ENCODE results near the gene TRPM3. TPM values are rescaled to one million over a fixed set of nuclear protein-coding genes. Genes with fewer than 3 reads are reported as not detected.
"Not testable (repeated sequence)": the region's sequence is repeated elsewhere in the genome, so short reads cannot be mapped to it uniquely, and the experiment has no call there.

The TRPM3 gene
- total and polyA plus RNA-seq, 2 of the 13 experiments (the other 11 are each of a cell fraction or from before 2014, with no cell fraction given): not detected

DNA sequence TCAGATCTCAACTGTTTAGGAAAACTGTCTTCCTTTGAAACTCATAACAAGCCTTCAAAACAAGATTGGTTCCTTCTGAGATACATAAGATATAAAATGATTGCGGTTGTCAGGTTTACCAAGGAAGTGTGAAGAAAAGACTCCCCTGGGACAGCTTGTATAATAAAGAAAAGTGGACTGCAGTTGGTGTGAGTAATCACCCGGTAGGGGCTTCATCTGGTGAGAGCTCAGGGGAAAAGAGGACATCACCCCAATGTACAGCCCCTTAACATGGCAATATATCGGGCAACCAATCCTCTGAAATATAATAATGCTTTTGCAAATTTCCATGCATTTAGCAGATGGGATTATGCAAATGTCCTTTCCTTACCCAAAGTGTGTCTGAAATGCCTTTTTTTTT is 490.4 kb downstream of the TRPM3 start (continued):
- TF ChIP-seq, protein P1, sequence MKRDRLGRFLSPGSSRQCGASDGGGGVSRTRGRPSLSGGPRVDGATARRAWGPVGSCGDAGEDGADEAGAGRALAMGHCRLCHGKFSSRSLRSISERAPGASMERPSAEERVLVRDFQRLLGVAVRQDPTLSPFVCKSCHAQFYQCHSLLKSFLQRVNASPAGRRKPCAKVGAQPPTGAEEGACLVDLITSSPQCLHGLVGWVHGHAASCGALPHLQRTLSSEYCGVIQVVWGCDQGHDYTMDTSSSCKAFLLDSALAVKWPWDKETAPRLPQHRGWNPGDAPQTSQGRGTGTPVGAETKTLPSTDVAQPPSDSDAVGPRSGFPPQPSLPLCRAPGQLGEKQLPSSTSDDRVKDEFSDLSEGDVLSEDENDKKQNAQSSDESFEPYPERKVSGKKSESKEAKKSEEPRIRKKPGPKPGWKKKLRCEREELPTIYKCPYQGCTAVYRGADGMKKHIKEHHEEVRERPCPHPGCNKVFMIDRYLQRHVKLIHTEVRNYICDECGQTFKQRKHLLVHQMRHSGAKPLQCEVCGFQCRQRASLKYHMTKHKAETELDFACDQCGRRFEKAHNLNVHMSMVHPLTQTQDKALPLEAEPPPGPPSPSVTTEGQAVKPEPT (CRISPR knock-in tag; IDR thresholded peaks at IDR 0.05; ENCODE audit: low read depth): no peak
- TF ChIP-seq ZNF136 (CRISPR knock-in tag; IDR thresholded peaks at IDR 0.05; ENCODE audit: low read depth): no peak
- no peak for TF ChIP-seq ZNF737 (CRISPR knock-in tag; IDR thresholded peaks at IDR 0.05; ENCODE audit: borderline replicate concordance)
- no peak for TF ChIP-seq REXO4 (CRISPR knock-in tag; IDR thresholded peaks at IDR 0.05; ENCODE audit: borderline replicate concordance)

DNA sequence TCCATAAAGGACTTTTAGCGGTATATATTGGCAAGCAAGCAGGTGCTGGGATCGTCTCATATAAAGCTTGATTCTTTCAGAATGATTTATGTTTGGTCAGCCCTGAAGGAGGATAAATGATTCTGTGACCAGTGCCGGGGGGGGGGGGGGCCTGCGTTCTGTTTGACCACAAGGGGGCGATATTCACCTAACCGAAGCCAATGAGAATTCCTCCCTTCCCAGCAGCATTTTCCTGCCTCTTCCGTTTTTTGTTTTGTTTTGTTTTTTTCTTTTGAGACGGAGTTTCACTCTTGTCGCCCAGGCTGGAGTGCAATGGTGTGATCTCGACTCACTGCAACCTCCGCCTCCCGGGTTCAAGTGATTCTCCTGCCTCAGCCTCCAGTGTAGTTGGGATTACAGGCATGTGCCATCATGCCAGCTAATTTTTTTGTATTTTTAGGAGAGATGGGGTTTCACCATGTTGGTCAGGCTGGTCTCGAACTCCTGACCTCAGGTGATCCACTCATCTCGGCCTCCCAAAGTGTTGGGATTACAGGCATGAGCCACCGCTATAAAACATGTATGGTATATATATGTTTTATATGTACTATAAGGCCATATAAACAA is 492.2 kb downstream of the TRPM3 start:
- CTCF ChIA-PET (ENCODE audit: low intra/inter-chr PET ratio, low total read pairs); H3K4me2 ChIP-seq (ENCODE audit: low read depth, low read length); H3K79me2 ChIP-seq (ENCODE audit: insufficient read depth, low read length); H3K4me1 ChIP-seq (ENCODE audit: insufficient read depth, low read length); H3K27ac ChIP-seq (ENCODE audit: extremely low read length, insufficient read depth, low read length); in situ Hi-C loops (cut with HindIII; ENCODE audit: extremely low pct_ligation_motif_present, low pct_unique_long_range_greater_than_20kb); H2AFZ ChIP-seq (ENCODE audit: low read length); POLR2A ChIA-PET; H3K27me3 ChIP-seq (ENCODE audit: control insufficient read depth in 1 of 2, insufficient read depth in 2 of 2, low read length in 2 of 2); ATAC-seq; H3K9ac ChIP-seq (ENCODE audit: insufficient read depth, low read depth, low read length); intact Hi-C loops (cut with micrococcal nuclease; ENCODE audit: unreplicated experiment); H3K36me3 ChIP-seq (replicated peaks in 1 of 2; ENCODE audit: control insufficient read depth in 1 of 2, insufficient read depth in 2 of 2, low read length in 2 of 2); H4K20me1 ChIP-seq (ENCODE audit: insufficient read depth, low read length); H3K9me3 ChIP-seq (ENCODE audit: low read length); FAIRE-seq; BruUV-seq (replicated peaks); H3K4me3 ChIP-seq (replicated peaks in 1 of 3; ENCODE audit: insufficient read depth in 1 of 3, low read depth in 2 of 3, low read length in 3 of 3); DNase-seq (ENCODE audit: low spot score): not testable (repeated sequence)
- TF ChIP-seq, protein P2, sequence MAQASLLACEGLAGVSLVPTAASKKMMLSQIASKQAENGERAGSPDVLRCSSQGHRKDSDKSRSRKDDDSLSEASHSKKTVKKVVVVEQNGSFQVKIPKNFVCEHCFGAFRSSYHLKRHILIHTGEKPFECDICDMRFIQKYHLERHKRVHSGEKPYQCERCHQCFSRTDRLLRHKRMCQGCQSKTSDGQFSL (CRISPR knock-in tag; IDR thresholded peaks at IDR 0.05): peak; percentile 82
- 44% methylated on average over 15 of the region's 15 CpGs for WGBS (ENCODE audit: low lambda C conversion rate)

Measured in HepG2 (cell line).